ENCODE data around the gene ENTPD6. TPM values are rescaled to one million over a fixed set of nuclear protein-coding genes. Genes with fewer than 3 reads are reported as not detected.
A peak's percentile ranks its signal among the peaks of the same experiment; 100 is the strongest.

The ENTPD6 gene
- 86.6 and 89.4 TPM in 2 replicates for total RNA-seq (2022)
- Bru-seq, nascent RNA, result percentile 72 among the genes with signal in this experiment
- BruChase-seq, experiment 1, labeled RNA remaining after a 2-hour chase, result percentile 79 among the genes with signal in this experiment
- BruChase-seq, experiment 2, labeled RNA remaining after a 6-hour chase, result percentile 79 among the genes with signal in this experiment
- long read RNA-seq, transcript ENTPD6-202 (15 exons, 2,766 nt), result minor isoform, 15 of 195 reads
- long read RNA-seq, transcript ENTPD6-201 (14 exons, 2,708 nt), result minor isoform, 17 of 195 reads
- long read RNA-seq, transcript ENTPD6-203 (15 exons, 2,750 nt), result major isoform, 24 of 195 reads
- long read RNA-seq, partial matches to known transcripts, result 15 of 195 reads
- long read RNA-seq, other reads (novel, unspliced or antisense), result 117 of 195 reads

GRCh38 chr20:25195014-25195961 lies at the start of gene ENTPD6:
TSS of gene ENTPD6 (plus strand) at chr20:25195712. CDS start at chr20:25206537, 10,825 bp downstream.
- H3K9me3 Mint-ChIP-seq (ENCODE audit: unreplicated experiment), result no peaks in the 10 kb centered on the region
- peak; percentile 92 to 97 for DNase-seq
- Histone ChIP-seq H3K4me3 (ENCODE audit: low read depth, low read length) (peak within 1 kb of the TSS; percentile 80), H3K36me3 (ENCODE audit: control insufficient read depth, insufficient read depth, low read length) (peaks cover 1% of the 10 kb centered on the region; the same call in 1 of the 2 replicates), H3K9me3 (no peaks in the 10 kb centered on the region), H3K27me3 (replicated peaks; ENCODE audit: control insufficient read depth, insufficient read depth, low read length) (no peaks in the 10 kb centered on the region), H3K4me1 (peaks cover 4% of the 10 kb centered on the region; the same call in 1 of the 2 replicates)
- H3K27ac Mint-ChIP-seq (ENCODE audit: unreplicated experiment), result peak within 1 kb of the TSS; percentile 33
- H3K4me3 Mint-ChIP-seq (ENCODE audit: unreplicated experiment), result peak within 1 kb of the TSS; percentile 78
- intact Hi-C loops (cut with micrococcal nuclease; ENCODE audit: unreplicated experiment), result loop anchor here (1.0 to 2.0 kb wide), 2 partner anchors 20 to 52 kb away; no protein-coding TSS in a partner anchor
- TSS peak; percentile 78 for BruUV-seq (replicated peaks)
- H3K27me3 Mint-ChIP-seq (ENCODE audit: insufficient read depth, unreplicated experiment), result no peaks in the 10 kb centered on the region
- ChIA-PET POLR2A (interaction anchor here (0.6 to 2.6 kb wide), 3 partner anchors 38 to 57 kb away, joined by 3 to 18 read pairs (median 4); partner anchors contain the start of gene PYGB), CTCF (interaction anchor here (0.9 to 2.6 kb wide), 6 partner anchors 38 to 444 kb away, joined by 3 to 17 read pairs (median 3); partner anchors contain the start of gene PYGB)
- TF ChIP-seq CTCF (IDR thresholded peaks at IDR 0.05; ENCODE audit: insufficient read depth in 1 of 2, low read depth in 1 of 2, low read length in 1 of 2, severe bottlenecking in 1 of 2, unreplicated experiment in 1 of 2), result peak in 1 of 2 experiments; percentile 48
- no peaks in the 10 kb centered on the region for H3K4me1 Mint-ChIP-seq (ENCODE audit: low read depth, unreplicated experiment)
- no peaks in the 10 kb centered on the region for H3K36me3 Mint-ChIP-seq (ENCODE audit: insufficient read depth, unreplicated experiment)

- peaks cover 6% of the 10 kb centered on the region for H3K36me3 Mint-ChIP-seq (ENCODE audit: insufficient read depth, unreplicated experiment)
- no peak overlapping the region for H3K27ac Mint-ChIP-seq (ENCODE audit: unreplicated experiment)
- no peaks in the 10 kb centered on the region for H3K36me3 ChIP-seq (ENCODE audit: control insufficient read depth, insufficient read depth, low read length)
- no peaks in the 10 kb centered on the region for H3K4me1 Mint-ChIP-seq (ENCODE audit: low read depth, unreplicated experiment)
- intact Hi-C loops (cut with micrococcal nuclease; ENCODE audit: unreplicated experiment), result no loop called here
- no peak overlapping the region for H3K4me3 Mint-ChIP-seq (ENCODE audit: unreplicated experiment)
- no TSS peak for BruUV-seq (replicated peaks)
- H3K27me3 Mint-ChIP-seq (ENCODE audit: insufficient read depth, unreplicated experiment), result peaks cover 8% of the 10 kb centered on the region
- H3K4me3 ChIP-seq (ENCODE audit: low read depth, low read length), result no peak overlapping the region
- DNase-seq, result no peak
- no peaks in the 10 kb centered on the region for H3K27me3 ChIP-seq (replicated peaks; ENCODE audit: control insufficient read depth, insufficient read depth, low read length)
- H3K9me3 Mint-ChIP-seq (ENCODE audit: unreplicated experiment), result no peaks in the 10 kb centered on the region
- TF ChIP-seq CTCF (IDR thresholded peaks at IDR 0.05; ENCODE audit: insufficient read depth in 1 of 2, low read depth in 1 of 2, low read length in 1 of 2, severe bottlenecking in 1 of 2, unreplicated experiment in 1 of 2), result no peak
- POLR2A ChIA-PET, result no interaction called here
- no peaks in the 10 kb centered on the region for H3K4me1 ChIP-seq
- H3K9me3 ChIP-seq, result no peaks in the 10 kb centered on the region
- CTCF ChIA-PET, result no interaction called here
Measured at GRCh38 chr20:25146976-25147375, 48.5 kb upstream of the ENTPD6 start.

GRCh38 chr20:25147716-25148115 lies 47.8 kb upstream of the ENTPD6 start:
- no TSS peak for BruUV-seq (replicated peaks)
- no peaks in the 10 kb centered on the region for H3K4me1 ChIP-seq
- Mint-ChIP-seq H3K4me1 (ENCODE audit: low read depth, unreplicated experiment) (no peaks in the 10 kb centered on the region), H3K27ac (ENCODE audit: unreplicated experiment) (no peak overlapping the region), H3K9me3 (ENCODE audit: unreplicated experiment) (no peaks in the 10 kb centered on the region), H3K27me3 (ENCODE audit: insufficient read depth, unreplicated experiment) (peaks cover 8% of the 10 kb centered on the region), H3K36me3 (ENCODE audit: insufficient read depth, unreplicated experiment) (peaks cover 6% of the 10 kb centered on the region), H3K4me3 (ENCODE audit: unreplicated experiment) (no peak overlapping the region)
- H3K4me3 ChIP-seq (ENCODE audit: low read depth, low read length), result no peak overlapping the region
- POLR2A ChIA-PET, result no interaction called here
- CTCF ChIA-PET, result no interaction called here
- H3K9me3 ChIP-seq, result no peaks in the 10 kb centered on the region
- no peaks in the 10 kb centered on the region for H3K36me3 ChIP-seq (ENCODE audit: control insufficient read depth, insufficient read depth, low read length)
- no peaks in the 10 kb centered on the region for H3K27me3 ChIP-seq (replicated peaks; ENCODE audit: control insufficient read depth, insufficient read depth, low read length)
- intact Hi-C loops (cut with micrococcal nuclease; ENCODE audit: unreplicated experiment), result no loop called here
- no peak for TF ChIP-seq CTCF (IDR thresholded peaks at IDR 0.05; ENCODE audit: insufficient read depth in 1 of 2, low read depth in 1 of 2, low read length in 1 of 2, severe bottlenecking in 1 of 2, unreplicated experiment in 1 of 2)
- no peak for DNase-seq

Measured in Caco-2 (cell line).